Activated T-cell treated with anti-CD3 and anti-CD28 coated beads, Interleukin-2, amount 50 U/mL, for 24 hours (primary cell): ENCODE measurements around the gene LYSMD3.

ENCODE experiments used
- DNase-seq: peaks from one replicate; pipeline ENCODE4 v3.0.0-alpha.2; 2020
- H3K27ac Mint-ChIP-seq: 2 replicates; pipeline ENCODE4 v1.8.0; 2020; ENCODE audit warnings: mild to moderate bottlenecking, mixed read lengths
- H3K27me3 Mint-ChIP-seq: 2 replicates; pipeline ENCODE4 v1.8.0; 2020; ENCODE audit warnings: mixed read lengths
- H3K36me3 Mint-ChIP-seq: 2 replicates; pipeline ENCODE4 v1.8.0; 2020; ENCODE audit warnings: low read depth, mixed read lengths
- H3K4me1 Mint-ChIP-seq: 2 replicates; pipeline ENCODE4 v1.8.0; 2020; ENCODE audit warnings: low read depth, mixed read lengths
- H3K4me3 Mint-ChIP-seq: 2 replicates; pipeline ENCODE4 v1.8.0; 2020; ENCODE audit warnings: mild to moderate bottlenecking, moderate library complexity, mixed read lengths
- H3K9me3 Mint-ChIP-seq: 2 replicates; pipeline ENCODE4 v1.8.0; 2020; ENCODE audit warnings: mixed read lengths

The LYSMD3 gene

DNA sequence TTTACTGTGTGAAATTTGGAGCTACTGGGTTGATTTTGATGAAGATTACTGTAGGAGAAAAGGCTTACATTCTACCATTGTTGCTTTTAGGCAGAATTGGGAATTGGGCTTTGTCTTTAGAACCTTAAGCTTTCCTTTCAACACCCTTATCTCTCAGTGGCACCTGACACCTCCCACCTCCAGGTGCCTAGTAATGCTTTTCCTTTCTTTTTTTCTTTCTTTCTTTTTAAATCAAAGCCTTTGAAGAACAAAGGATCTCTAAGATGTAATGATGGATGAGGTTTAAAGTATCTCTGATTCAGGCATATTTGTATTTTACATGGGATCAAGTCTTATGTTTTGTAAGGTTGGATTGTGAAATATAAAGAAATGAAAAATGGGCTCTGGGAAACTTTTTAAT, 26.3 kb upstream of the LYSMD3 start:
- Mint-ChIP-seq H3K4me1 (peaks cover 9% of the 10 kb centered on the region), H3K27ac (no peak overlapping the region), H3K4me3 (no peak overlapping the region), H3K27me3 (peaks cover 76% of the 10 kb centered on the region), H3K9me3 (no peaks in the 10 kb centered on the region), H3K36me3 (no peaks in the 10 kb centered on the region)
- DNase-seq = no peak

- no peak overlapping the region for H3K4me3 Mint-ChIP-seq
- H3K27me3 Mint-ChIP-seq = peaks cover 69% of the 10 kb centered on the region
- H3K27ac Mint-ChIP-seq = no peak overlapping the region
Observed at GRCh38 chr5:90554358-90555006, 25.1 kb upstream of the LYSMD3 start.

DNA sequence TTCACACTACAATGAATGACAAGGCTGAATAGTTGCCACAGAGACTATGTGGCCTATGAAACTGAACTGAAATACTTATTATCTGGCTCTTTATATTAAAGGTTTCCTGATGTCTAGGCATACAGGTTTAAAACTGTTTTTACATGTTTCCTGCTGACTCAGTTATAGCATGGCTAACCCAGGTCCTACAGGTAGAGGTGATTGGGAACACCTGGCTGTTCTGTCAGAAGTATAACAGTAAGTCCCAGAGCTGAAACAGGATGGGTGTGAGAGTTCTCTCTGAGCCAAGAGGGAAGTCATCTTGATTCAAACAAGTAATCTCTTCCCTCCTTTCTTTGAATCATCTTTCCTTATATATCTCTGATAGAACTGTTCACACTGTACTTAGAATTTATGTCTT, 24.3 kb upstream of the LYSMD3 start:
- Mint-ChIP-seq H3K9me3 (no peaks in the 10 kb centered on the region), H3K36me3 (no peaks in the 10 kb centered on the region), H3K27ac (no peak overlapping the region), H3K4me1 (peaks cover 6% of the 10 kb centered on the region), H3K27me3 (peaks cover 64% of the 10 kb centered on the region), H3K4me3 (no peak overlapping the region)
- DNase-seq = no peak

More at GRCh38 chr5:90554358-90555006, 25.1 kb upstream of the LYSMD3 start:
- DNase-seq = no peak
- no peaks in the 10 kb centered on the region for H3K36me3 Mint-ChIP-seq
- H3K9me3 Mint-ChIP-seq = no peaks in the 10 kb centered on the region
- H3K4me1 Mint-ChIP-seq = peaks cover 9% of the 10 kb centered on the region

DNA sequence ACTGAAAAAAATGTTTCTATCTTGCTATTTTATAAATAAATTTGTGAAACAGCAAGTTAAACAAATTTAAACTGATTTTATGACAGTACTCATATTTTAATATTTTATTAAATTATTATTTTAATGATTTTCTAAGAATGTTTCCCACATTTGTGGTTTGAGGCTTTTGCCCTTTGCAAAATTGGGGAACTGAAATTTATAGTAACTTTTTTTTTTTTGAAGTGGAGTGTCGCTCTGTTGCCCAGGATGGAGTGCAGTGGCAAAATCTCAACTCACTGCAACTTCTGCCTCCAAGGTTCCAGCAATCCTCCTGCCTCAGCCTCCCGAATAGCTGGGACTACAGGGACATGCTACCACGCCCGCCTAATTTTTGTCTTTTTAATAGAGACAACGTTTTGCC, 22.0 kb upstream of the LYSMD3 start:
- H3K36me3 Mint-ChIP-seq = no peaks in the 10 kb centered on the region
- no peak for DNase-seq
- no peaks in the 10 kb centered on the region for H3K4me1 Mint-ChIP-seq
- H3K27ac Mint-ChIP-seq = no peak overlapping the region
- H3K27me3 Mint-ChIP-seq = peaks cover 55% of the 10 kb centered on the region
- no peak overlapping the region for H3K4me3 Mint-ChIP-seq
- H3K9me3 Mint-ChIP-seq = no peaks in the 10 kb centered on the region

- H3K27me3 Mint-ChIP-seq = peaks cover 52% of the 10 kb centered on the region
- H3K27ac Mint-ChIP-seq = no peak overlapping the region
Observed at GRCh38 chr5:90550963-90551362, 21.6 kb upstream of the LYSMD3 start.

DNA sequence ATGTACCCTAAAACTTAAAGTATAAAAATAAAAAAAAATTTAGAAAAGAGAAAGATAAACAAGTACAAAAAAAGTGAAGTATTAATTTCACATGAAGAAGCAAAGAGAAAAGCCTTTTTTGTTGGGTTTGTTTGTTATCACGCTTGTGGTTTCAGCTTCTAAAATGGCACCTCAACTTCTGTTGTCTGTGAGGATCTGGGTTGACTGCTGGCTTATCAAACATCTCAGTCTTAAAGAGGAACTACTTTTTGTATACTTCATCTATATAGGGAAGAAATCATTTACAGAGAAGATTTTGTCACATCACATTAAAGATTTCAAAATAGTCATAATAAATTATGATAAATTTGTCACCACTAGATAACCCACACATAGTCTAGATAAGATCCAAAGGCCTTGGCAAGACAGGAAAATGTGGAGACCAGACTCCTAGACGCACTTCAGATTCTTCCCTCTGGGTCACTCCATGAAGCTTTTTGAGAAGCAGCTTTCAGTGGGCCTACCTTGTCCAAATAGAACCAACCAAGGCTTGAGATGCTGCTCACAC, 20.4 kb upstream of the LYSMD3 start:
- H3K27ac Mint-ChIP-seq = no peak overlapping the region
- H3K27me3 Mint-ChIP-seq = peaks cover 51% of the 10 kb centered on the region
- no peak overlapping the region for H3K4me3 Mint-ChIP-seq

More at GRCh38 chr5:90550963-90551362, 21.6 kb upstream of the LYSMD3 start:
- Mint-ChIP-seq H3K4me3 (no peak overlapping the region), H3K4me1 (no peaks in the 10 kb centered on the region), H3K36me3 (no peaks in the 10 kb centered on the region), H3K9me3 (no peaks in the 10 kb centered on the region)
- no peak for DNase-seq

GRCh38 chr5:90549223-90549622, 19.8 kb upstream of the LYSMD3 start:
- Mint-ChIP-seq H3K4me1 (no peaks in the 10 kb centered on the region), H3K9me3 (no peaks in the 10 kb centered on the region), H3K36me3 (no peaks in the 10 kb centered on the region), H3K27me3 (peaks cover 53% of the 10 kb centered on the region), H3K27ac (no peak overlapping the region), H3K4me3 (no peak overlapping the region)
- no peak for DNase-seq

More for the DNA sequence above, 20.4 kb upstream of the LYSMD3 start:
- no peaks in the 10 kb centered on the region for H3K36me3 Mint-ChIP-seq
- DNase-seq = no peak
- H3K4me1 Mint-ChIP-seq = no peaks in the 10 kb centered on the region
- H3K9me3 Mint-ChIP-seq = no peaks in the 10 kb centered on the region

- H3K9me3 Mint-ChIP-seq = no peaks in the 10 kb centered on the region
- no peaks in the 10 kb centered on the region for H3K36me3 Mint-ChIP-seq
- peaks cover 58% of the 10 kb centered on the region for H3K27me3 Mint-ChIP-seq
- H3K4me1 Mint-ChIP-seq = no peaks in the 10 kb centered on the region
- H3K27ac Mint-ChIP-seq = no peak overlapping the region
- H3K4me3 Mint-ChIP-seq = no peak overlapping the region
- no peak for DNase-seq
Observed at GRCh38 chr5:90548069-90548593, 18.7 kb upstream of the LYSMD3 start.

- Mint-ChIP-seq H3K27me3 (peaks cover 54% of the 10 kb centered on the region), H3K27ac (no peak overlapping the region), H3K9me3 (no peaks in the 10 kb centered on the region), H3K4me1 (no peaks in the 10 kb centered on the region), H3K36me3 (no peaks in the 10 kb centered on the region), H3K4me3 (no peak overlapping the region)
- DNase-seq = no peak
Observed at GRCh38 chr5:90547072-90547536, 17.7 kb upstream of the LYSMD3 start.

GRCh38 chr5:90546216-90546837, 16.9 kb upstream of the LYSMD3 start:
- Mint-ChIP-seq H3K9me3 (no peaks in the 10 kb centered on the region), H3K4me3 (no peak overlapping the region), H3K4me1 (no peaks in the 10 kb centered on the region), H3K36me3 (no peaks in the 10 kb centered on the region), H3K27ac (no peak overlapping the region), H3K27me3 (peaks cover 53% of the 10 kb centered on the region)
- no peak for DNase-seq

- no peak for DNase-seq
- H3K36me3 Mint-ChIP-seq = no peaks in the 10 kb centered on the region
- no peaks in the 10 kb centered on the region for H3K9me3 Mint-ChIP-seq
- H3K27me3 Mint-ChIP-seq = peaks cover 55% of the 10 kb centered on the region
- no peak overlapping the region for H3K27ac Mint-ChIP-seq
- no peaks in the 10 kb centered on the region for H3K4me1 Mint-ChIP-seq
- H3K4me3 Mint-ChIP-seq = no peak overlapping the region
Observed at GRCh38 chr5:90545511-90545910, 16.1 kb upstream of the LYSMD3 start.

DNA sequence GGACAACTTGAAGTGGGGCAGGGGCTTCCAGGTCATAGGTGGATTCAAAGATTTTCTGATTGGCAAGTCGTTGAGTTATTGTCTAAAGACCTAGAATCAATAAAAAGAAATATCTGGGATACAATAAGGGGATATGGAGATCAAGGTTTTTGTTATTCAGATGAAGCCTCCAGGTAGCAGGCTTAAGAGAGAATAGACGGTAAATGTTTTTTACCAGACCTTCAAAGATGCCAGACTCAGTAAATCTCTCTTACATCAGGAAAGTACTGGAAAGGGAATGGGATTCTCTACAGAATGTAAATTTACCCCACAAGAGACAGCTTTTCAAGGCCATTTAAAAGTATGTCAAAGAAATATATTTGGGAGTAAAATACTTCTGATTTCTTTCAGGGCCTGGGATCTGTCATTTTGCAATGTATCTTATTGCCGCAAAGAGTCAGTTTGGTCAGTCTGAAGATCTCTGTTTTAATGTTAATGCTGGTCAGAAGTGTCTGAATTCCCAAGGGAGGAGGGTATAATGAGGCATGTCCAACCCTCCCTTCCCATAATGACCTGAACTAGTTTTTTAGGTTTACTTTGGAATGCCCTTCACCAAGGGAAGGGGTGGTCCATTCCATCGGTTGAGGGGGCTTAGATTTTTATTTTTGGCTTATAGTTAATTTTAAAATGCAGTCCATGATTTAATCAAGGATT, 13.6 kb upstream of the LYSMD3 start:
- peaks cover 58% of the 10 kb centered on the region for H3K27me3 Mint-ChIP-seq
- no peaks in the 10 kb centered on the region for H3K9me3 Mint-ChIP-seq
- no peak overlapping the region for H3K27ac Mint-ChIP-seq
- H3K36me3 Mint-ChIP-seq = no peaks in the 10 kb centered on the region
- H3K4me3 Mint-ChIP-seq = no peak overlapping the region
- no peaks in the 10 kb centered on the region for H3K4me1 Mint-ChIP-seq
- DNase-seq = no peak

DNA sequence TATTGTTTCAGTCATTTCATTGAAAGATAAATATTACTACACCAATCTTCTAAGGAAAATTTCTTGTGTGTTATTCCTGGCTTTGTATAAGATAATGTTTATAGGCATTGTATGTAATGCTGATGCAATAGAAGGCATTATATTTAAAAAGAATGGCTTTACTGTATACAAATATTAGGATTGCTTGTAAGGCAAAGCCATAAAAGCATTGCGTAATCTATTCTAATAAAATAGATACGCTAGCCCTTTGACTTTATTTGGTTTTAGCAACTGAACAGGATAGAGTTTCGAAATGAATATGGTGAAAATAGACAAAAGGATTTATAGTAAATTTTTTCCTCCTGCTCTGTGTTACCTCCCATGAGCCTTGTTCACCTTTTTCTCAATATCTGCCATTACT, 5.5 kb upstream of the LYSMD3 start:
- DNase-seq = no peak
- H3K27ac Mint-ChIP-seq = no peak overlapping the region
- peaks cover 2% of the 10 kb centered on the region for H3K4me1 Mint-ChIP-seq
- peaks cover under 1% of the 10 kb centered on the region for H3K36me3 Mint-ChIP-seq
- peaks cover 34% of the 10 kb centered on the region for H3K27me3 Mint-ChIP-seq
- H3K9me3 Mint-ChIP-seq = no peaks in the 10 kb centered on the region
- no peak overlapping the region for H3K4me3 Mint-ChIP-seq

DNA sequence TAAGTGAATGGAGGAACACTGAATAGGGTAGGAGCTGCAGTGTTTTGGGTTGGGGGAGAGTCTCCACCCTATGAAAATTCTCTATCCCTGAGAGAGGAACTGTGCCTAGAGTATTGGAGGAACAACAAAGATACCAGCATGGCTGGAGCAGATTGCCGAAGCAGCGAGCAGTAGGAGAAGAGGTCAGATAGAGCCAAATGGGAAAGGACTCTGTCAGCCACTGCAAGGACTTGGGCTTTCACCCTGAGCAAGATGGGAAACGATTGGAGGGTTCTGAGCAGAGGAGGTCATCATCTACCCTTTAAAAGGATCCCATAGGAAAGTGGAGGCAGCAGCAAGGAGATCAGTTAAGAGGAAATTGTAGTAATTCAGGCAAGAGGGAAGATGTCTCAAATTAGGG, 4.4 kb upstream of the LYSMD3 start:
- Mint-ChIP-seq H3K27me3 (peaks cover 31% of the 10 kb centered on the region), H3K9me3 (no peaks in the 10 kb centered on the region), H3K36me3 (peaks cover 6% of the 10 kb centered on the region), H3K27ac (no peak overlapping the region), H3K4me3 (no peak overlapping the region), H3K4me1 (peaks cover 4% of the 10 kb centered on the region)
- DNase-seq = no peak
